A673 (cell line): ENCODE data around the gene MAPKAP1.

Experiments used
- EZH2 ChIP-seq: fragments of 200-600 bp; sonication (generic); IDR thresholded peaks from 2 replicates; pipeline ENCODE4 v1.6.1; 2017; ENCODE audit warnings: borderline replicate concordance, low read depth, mild to moderate bottlenecking, mixed read lengths, antibody characterized with exemption, low read length; ENCODE audit not compliant: poor library complexity, severe bottlenecking
- TF ChIP-seq, protein P1 (sequence below): fragments of 300-800, 200-600 bp; sonication (generic); conservative IDR thresholded peaks from 2 replicates; pipeline ENCODE4 v1.5.1; 2017; ENCODE audit warnings: low read depth, mild to moderate bottlenecking, antibody characterized with exemption, low read length, moderate library complexity, mixed read lengths

GRCh38 chr9:125415583-125416460 lies 291.2 kb downstream of the MAPKAP1 start:
- TF ChIP-seq, protein P1, sequence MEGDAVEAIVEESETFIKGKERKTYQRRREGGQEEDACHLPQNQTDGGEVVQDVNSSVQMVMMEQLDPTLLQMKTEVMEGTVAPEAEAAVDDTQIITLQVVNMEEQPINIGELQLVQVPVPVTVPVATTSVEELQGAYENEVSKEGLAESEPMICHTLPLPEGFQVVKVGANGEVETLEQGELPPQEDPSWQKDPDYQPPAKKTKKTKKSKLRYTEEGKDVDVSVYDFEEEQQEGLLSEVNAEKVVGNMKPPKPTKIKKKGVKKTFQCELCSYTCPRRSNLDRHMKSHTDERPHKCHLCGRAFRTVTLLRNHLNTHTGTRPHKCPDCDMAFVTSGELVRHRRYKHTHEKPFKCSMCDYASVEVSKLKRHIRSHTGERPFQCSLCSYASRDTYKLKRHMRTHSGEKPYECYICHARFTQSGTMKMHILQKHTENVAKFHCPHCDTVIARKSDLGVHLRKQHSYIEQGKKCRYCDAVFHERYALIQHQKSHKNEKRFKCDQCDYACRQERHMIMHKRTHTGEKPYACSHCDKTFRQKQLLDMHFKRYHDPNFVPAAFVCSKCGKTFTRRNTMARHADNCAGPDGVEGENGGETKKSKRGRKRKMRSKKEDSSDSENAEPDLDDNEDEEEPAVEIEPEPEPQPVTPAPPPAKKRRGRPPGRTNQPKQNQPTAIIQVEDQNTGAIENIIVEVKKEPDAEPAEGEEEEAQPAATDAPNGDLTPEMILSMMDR = no peak
- no peak for TF ChIP-seq EZH2
